Endothelial cell of umbilical vein (primary cell): ENCODE results near the gene CENPK. TPM values are rescaled to one million over a fixed set of nuclear protein-coding genes. Genes with fewer than 3 reads are reported as not detected.

ENCODE experiments used
- BruUV-seq: library from RNA; stranded (reverse); fragments of 400-500 nt; replicated peaks from 2 replicates; lab custom pipeline; 2021; lab: Mats Ljungman, UMichigan
- CTCF ChIA-PET: fragments of 300-600, 350-600 bp; sonication (Branson Sonifier 250); formaldehyde crosslinking; loops from one replicate; lab custom pipeline; 2021; ENCODE audit warnings: antibody characterized with exemption, inconsistent platforms; lab: Charles Lee
- POLR2A ChIA-PET: fragments of 300-600, 350-600 bp; sonication (Branson Sonifier 250); formaldehyde crosslinking; loops from one replicate; lab custom pipeline; 2021; ENCODE audit warnings: antibody characterized with exemption, inconsistent platforms; lab: Charles Lee
- DNase-seq: peaks from one replicate; pipeline ENCODE4 v3.0.0-alpha.2; 2011; ENCODE audit warnings: low read depth, low spot score
- FAIRE-seq: peaks from 2 replicates; lab custom pipeline; 2011; peaks lifted over from hg19 to GRCh38; lab: Jason Lieb, UNC
- H2AFZ ChIP-seq: 2 replicates; pipeline ENCODE4 v1.6.0; 2012; ENCODE audit warnings: low read depth, low read length, control low read depth, inconsistent platforms
- H3K27ac ChIP-seq: 2 replicates; pipeline ENCODE4 v1.5.1; 2011; ENCODE audit warnings: low read depth, mild to moderate bottlenecking, control low read depth, low read length, moderate library complexity; ENCODE audit not compliant: insufficient read depth
- H3K27me3 ChIP-seq, 2 experiments: 2 replicates each; pipeline versions ENCODE4 v1.6.0 to v1.6.1; 2011; ENCODE audit warnings: low read length in 2 of 2, mixed read lengths in 1 of 2; ENCODE audit not compliant: control insufficient read depth in 2 of 2, insufficient read depth in 2 of 2
- H3K36me3 ChIP-seq, 2 experiments: 2 replicates in 1 of 2; 3 replicates in 1 of 2; pipeline ENCODE4 v1.5.1; 2011; ENCODE audit warnings: low read length in 2 of 2, mild to moderate bottlenecking in 1 of 2, moderate library complexity in 1 of 2; ENCODE audit not compliant: control insufficient read depth in 2 of 2, insufficient read depth in 2 of 2; ENCODE audit errors: extremely low read depth in 1 of 2
- H3K4me1 ChIP-seq: 3 replicates; pipeline ENCODE4 v1.5.1; 2011; ENCODE audit warnings: mild to moderate bottlenecking, low read length; ENCODE audit not compliant: control insufficient read depth, insufficient read depth; ENCODE audit errors: extremely low read depth
- H3K4me2 ChIP-seq: 2 replicates; pipeline ENCODE4 v1.6.1; 2011; ENCODE audit warnings: low read length, control low read depth, mixed read lengths; ENCODE audit not compliant: insufficient read depth
- H3K4me3 ChIP-seq, 3 experiments: fragments of 200-600 bp in 1 of 3; sonication (generic), shearing (Covaris generic) in 1 of 3; replicated peaks in 1 of 3; 2 replicates each; pipeline ENCODE4 v1.5.1; 2011 to 2016; ENCODE audit warnings: control low read depth in 3 of 3, low read length in 3 of 3, mild to moderate bottlenecking in 2 of 3, inconsistent platforms in 1 of 3, low read depth in 1 of 3, moderate library complexity in 1 of 3; ENCODE audit not compliant: insufficient read depth in 1 of 3
- H3K79me2 ChIP-seq: 2 replicates; pipeline ENCODE4 v1.6.0; 2012; ENCODE audit warnings: low read length, inconsistent platforms; ENCODE audit not compliant: control insufficient read depth, insufficient read depth
- H3K9ac ChIP-seq: replicated peaks from 2 replicates; pipeline ENCODE3; 2011; ENCODE audit warnings: low read length, control low read depth; ENCODE audit not compliant: insufficient read depth; ENCODE audit errors: extremely low read depth
- H3K9me1 ChIP-seq: replicated peaks from 3 replicates; pipeline ENCODE4 v1.6.0; 2011; ENCODE audit warnings: mild to moderate bottlenecking, low read length; ENCODE audit not compliant: control insufficient read depth, insufficient read depth; ENCODE audit errors: extremely low read depth
- H3K9me3 ChIP-seq: replicated peaks from 2 replicates; pipeline ENCODE4 v1.5.1; 2012; ENCODE audit warnings: low read length, inconsistent platforms; ENCODE audit not compliant: control insufficient read depth, insufficient read depth
- H4K20me1 ChIP-seq: replicated peaks from 2 replicates; pipeline ENCODE3; 2011; ENCODE audit warnings: mild to moderate bottlenecking, low read length; ENCODE audit not compliant: control insufficient read depth, insufficient read depth; ENCODE audit errors: extremely low read depth
- EZH2 ChIP-seq: IDR thresholded peaks from 2 replicates; pipeline ENCODE4 v1.6.1; 2012; ENCODE audit warnings: borderline replicate concordance, low read depth, mild to moderate bottlenecking, moderate library complexity, low read length, inconsistent platforms; ENCODE audit not compliant: severe bottlenecking
- FOS ChIP-seq: IDR thresholded peaks from 2 replicates; pipeline ENCODE4 v1.6.1; 2011; ENCODE audit warnings: mild to moderate bottlenecking, low read length, moderate library complexity, borderline replicate concordance; ENCODE audit not compliant: insufficient read depth
- GATA2 ChIP-seq: IDR thresholded peaks from 2 replicates; pipeline ENCODE4 v1.7.0; 2011; ENCODE audit warnings: low read depth, mild to moderate bottlenecking, moderate library complexity, mixed read lengths, low read length; ENCODE audit not compliant: insufficient read length, insufficient read depth
- JUN ChIP-seq: IDR thresholded peaks from 2 replicates; pipeline ENCODE4 v1.6.1; 2011; ENCODE audit warnings: borderline replicate concordance, low read depth; ENCODE audit not compliant: insufficient read length, insufficient read depth
- MYC ChIP-seq: IDR thresholded peaks from one replicate; pipeline ENCODE4 v1.6.1; 2011; ENCODE audit warnings: mild to moderate bottlenecking, low read depth, low read length
- POLR2A ChIP-seq: IDR thresholded peaks from 2 replicates; pipeline ENCODE4 v1.6.1; 2012; ENCODE audit warnings: low read depth, mild to moderate bottlenecking, control low read depth, low read length
- POLR2AphosphoS5 ChIP-seq: IDR thresholded peaks from 2 replicates; pipeline ENCODE4 v1.6.1; 2012; ENCODE audit warnings: low read depth, mild to moderate bottlenecking, control low read depth, low read length, moderate library complexity; ENCODE audit not compliant: insufficient read depth
- dilution Hi-C: fragments of 300-500 bp; cut with MboI; formaldehyde crosslinking; loops from one replicate; pipeline ENCODE4 v1.15.0; 2019; ENCODE audit warnings: low sequenced_read_pairs; ENCODE audit not compliant: extremely low pct_ligation_motif_present
- intact Hi-C: fragments of 100-400 bp; cut with micrococcal nuclease; formaldehyde crosslinking; loops from one replicate; pipeline ENCODE4 v1.10.0; 2022
- polyA plus RNA-seq, 4 experiments: library from polyadenylated mRNA; depleted of rRNA in 3 of 4; stranded (reverse) in 3 of 4; unstranded in 1 of 4; fragments of >200 nt; gene quantifications; 2 replicates each; pipeline versions ENCODE4 v1.2.1 to v1.2.3, GENCODE V29; 2011 to 2012; ENCODE audit warnings: missing spikeins in 1 of 4
- total RNA-seq: library from RNA; stranded (reverse); gene quantifications from 2 replicates; pipeline ENCODE4 v1.2.3, GENCODE V29; 2021
- TF ChIP-seq, protein P1 (sequence below): IDR thresholded peaks from 2 replicates; pipeline ENCODE4 v1.6.1; 2011; ENCODE audit not compliant: insufficient read depth, insufficient read length
- TF ChIP-seq, protein P2 (sequence below), 2 donors: IDR thresholded peaks; 1 replicate in 1 of 2; 2 replicates in 1 of 2; pipeline ENCODE4 v1.5.1; 2011; ENCODE audit warnings: low read length in 2 of 2, mild to moderate bottlenecking in 2 of 2, moderate library complexity in 2 of 2, control low read depth in 1 of 2, inconsistent platforms in 1 of 2, low read depth in 1 of 2; ENCODE audit not compliant: insufficient read depth in 1 of 2; ENCODE audit errors: extremely low read depth in 1 of 2

The CENPK gene
- total and polyA plus RNA-seq, 2 donors (not counting 3 experiments of a cell fraction or from before 2014, with no cell fraction given), result 8.0 to 50.7 TPM

DNA sequence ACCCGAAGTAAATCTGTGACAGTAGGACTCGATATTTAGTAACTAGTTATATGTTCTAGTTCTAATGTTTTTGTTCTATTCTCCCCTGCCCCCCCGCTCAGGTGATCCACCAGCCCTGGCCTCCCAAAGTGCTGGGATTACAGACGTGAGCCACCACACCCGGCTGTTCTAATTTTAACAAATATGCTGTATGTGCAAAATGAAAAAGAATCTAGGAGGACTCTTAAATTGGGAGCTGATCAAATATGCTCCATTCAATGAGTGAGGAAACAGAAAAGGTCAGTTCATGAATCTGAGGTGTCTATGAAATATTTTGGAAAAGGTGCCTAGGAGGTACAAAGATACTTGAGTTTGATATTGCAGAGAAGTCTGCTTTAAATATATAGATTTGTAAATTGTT is 16.8 kb downstream of the CENPK start:
- no peaks in the 10 kb centered on the region for H3K9me1 ChIP-seq
- intact Hi-C loops, result no loop called here
- dilution Hi-C loops, result no loop called here
- TF ChIP-seq FOS (no peak), POLR2A (no peak), EZH2 (no peak), GATA2 (no peak), MYC (no peak), POLR2AphosphoS5 (no peak), JUN (no peak)
- TF ChIP-seq, protein P1, sequence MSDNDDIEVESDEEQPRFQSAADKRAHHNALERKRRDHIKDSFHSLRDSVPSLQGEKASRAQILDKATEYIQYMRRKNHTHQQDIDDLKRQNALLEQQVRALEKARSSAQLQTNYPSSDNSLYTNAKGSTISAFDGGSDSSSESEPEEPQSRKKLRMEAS, result no peak
- TF ChIP-seq, protein P2, sequence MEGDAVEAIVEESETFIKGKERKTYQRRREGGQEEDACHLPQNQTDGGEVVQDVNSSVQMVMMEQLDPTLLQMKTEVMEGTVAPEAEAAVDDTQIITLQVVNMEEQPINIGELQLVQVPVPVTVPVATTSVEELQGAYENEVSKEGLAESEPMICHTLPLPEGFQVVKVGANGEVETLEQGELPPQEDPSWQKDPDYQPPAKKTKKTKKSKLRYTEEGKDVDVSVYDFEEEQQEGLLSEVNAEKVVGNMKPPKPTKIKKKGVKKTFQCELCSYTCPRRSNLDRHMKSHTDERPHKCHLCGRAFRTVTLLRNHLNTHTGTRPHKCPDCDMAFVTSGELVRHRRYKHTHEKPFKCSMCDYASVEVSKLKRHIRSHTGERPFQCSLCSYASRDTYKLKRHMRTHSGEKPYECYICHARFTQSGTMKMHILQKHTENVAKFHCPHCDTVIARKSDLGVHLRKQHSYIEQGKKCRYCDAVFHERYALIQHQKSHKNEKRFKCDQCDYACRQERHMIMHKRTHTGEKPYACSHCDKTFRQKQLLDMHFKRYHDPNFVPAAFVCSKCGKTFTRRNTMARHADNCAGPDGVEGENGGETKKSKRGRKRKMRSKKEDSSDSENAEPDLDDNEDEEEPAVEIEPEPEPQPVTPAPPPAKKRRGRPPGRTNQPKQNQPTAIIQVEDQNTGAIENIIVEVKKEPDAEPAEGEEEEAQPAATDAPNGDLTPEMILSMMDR (IDR thresholded peaks at IDR 0.05; ENCODE audit: extremely low read depth in 1 of 2, insufficient read depth in 1 of 2, low read depth in 1 of 2, low read length in 2 of 2), result no peak
- H2AFZ ChIP-seq, result no peak overlapping the region
- H3K79me2 ChIP-seq, result no peaks in the 10 kb centered on the region
- peaks cover 0 to 14% of the 10 kb centered on the region in 2 experiments for H3K36me3 ChIP-seq
- POLR2A ChIA-PET, result no interaction called here
- no TSS peak for BruUV-seq
- H4K20me1 ChIP-seq, result no peaks in the 10 kb centered on the region
- no peak for DNase-seq
- no peak overlapping the region for H3K27ac ChIP-seq
- H3K4me2 ChIP-seq, result no peak overlapping the region
- H3K9me3 ChIP-seq, result no peaks in the 10 kb centered on the region
- H3K27me3 ChIP-seq, result no peaks in the 10 kb centered on the region
- H3K4me3 ChIP-seq, result no peak overlapping the region
- peaks cover 6% of the 10 kb centered on the region for H3K4me1 ChIP-seq
- CTCF ChIA-PET, result interaction anchor here (1.3 to 2.0 kb wide), 2 partner anchors 16 to 708 kb away, joined by 3 to 5 read pairs; partner anchors contain the start of genes CENPK and PPWD1
- no peak overlapping the region for H3K9ac ChIP-seq
- no peak for FAIRE-seq
